Activated CD8-positive, alpha-beta memory T cell treated with anti-CD3 and anti-CD28 coated beads, Interleukin-2, amount 50 U/mL, for 1 hour (primary cell): ENCODE data around the gene CAMK2D.
"Not testable (repeated sequence)": the region's sequence is repeated elsewhere in the genome, so short reads cannot be mapped to it uniquely, and the experiment has no call there.

ENCODE experiments used
- DNase-seq: peaks from one replicate; pipeline ENCODE4 v3.0.0-alpha.2; 2020; ENCODE audit errors: extremely low read depth

Gene CAMK2D

GRCh38 chr4:113730467-113731216, 30.9 kb downstream of the CAMK2D start:
- DNase-seq: no peak

DNA sequence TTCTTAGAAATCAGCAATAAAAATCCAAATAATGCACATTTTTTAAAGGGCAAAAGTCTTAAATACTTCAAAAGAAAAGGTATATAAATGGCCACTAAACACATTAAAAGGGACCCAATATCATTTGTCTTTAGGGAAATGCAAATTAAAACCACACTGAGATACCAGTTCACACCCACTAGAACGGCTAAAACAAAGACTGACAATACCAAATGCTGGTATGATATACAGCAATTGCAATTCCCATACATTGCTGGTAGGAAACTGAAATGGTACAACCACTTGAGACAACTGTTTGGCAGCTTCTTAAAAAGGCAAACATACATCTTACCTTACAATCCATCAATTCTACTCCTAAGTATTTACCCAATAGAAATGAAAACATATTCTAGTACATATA, 33.7 kb downstream of the CAMK2D start:
- no peak for DNase-seq

- DNase-seq: no peak
Measured at GRCh38 chr4:113725963-113726362, 35.6 kb downstream of the CAMK2D start.

GRCh38 chr4:113718252-113718651, 43.3 kb downstream of the CAMK2D start:
- DNase-seq: no peak

DNA sequence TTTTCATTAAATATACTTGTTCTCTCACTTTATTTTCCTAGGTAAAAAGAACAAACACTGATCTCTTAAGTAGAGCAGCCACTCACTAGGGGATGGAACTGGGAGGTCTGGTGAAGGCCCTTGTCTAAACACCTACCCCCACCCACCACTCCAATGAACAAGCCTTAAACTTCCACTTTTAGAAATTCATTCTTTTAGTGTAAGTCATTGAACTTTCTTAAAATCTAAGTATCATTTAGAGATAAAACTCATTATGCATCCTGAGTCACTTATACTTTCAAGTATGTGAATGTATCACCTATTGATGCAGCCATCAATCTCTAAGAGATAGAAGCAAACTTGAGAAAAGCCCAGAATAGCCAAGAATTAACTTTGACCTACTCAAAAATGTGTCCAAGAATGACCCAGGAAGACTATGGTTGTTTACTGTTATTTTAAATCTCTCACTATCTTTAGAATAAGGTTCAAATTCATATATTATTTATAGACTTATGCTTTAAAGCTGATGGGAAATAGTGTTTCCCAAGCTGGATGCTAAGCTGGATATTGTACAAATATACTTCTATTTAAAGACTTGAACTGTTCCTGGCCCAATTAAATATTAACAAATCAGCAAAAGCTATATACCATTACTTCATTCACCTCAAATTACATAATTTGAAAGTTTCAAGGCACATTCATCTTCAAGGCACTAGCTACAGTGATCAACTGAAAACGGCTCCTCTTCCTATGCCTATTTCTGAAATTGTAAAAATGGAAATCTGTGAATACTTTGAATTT, 49.5 kb downstream of the CAMK2D start:
- DNase-seq: no peak

GRCh38 chr4:113708250-113708649, 53.3 kb downstream of the CAMK2D start:
- DNase-seq: no peak

- DNase-seq: no peak
Measured at GRCh38 chr4:113707048-113707447, 54.5 kb downstream of the CAMK2D start.

GRCh38 chr4:113705097-113705496, 56.4 kb downstream of the CAMK2D start:
- not testable (repeated sequence) for DNase-seq

DNA sequence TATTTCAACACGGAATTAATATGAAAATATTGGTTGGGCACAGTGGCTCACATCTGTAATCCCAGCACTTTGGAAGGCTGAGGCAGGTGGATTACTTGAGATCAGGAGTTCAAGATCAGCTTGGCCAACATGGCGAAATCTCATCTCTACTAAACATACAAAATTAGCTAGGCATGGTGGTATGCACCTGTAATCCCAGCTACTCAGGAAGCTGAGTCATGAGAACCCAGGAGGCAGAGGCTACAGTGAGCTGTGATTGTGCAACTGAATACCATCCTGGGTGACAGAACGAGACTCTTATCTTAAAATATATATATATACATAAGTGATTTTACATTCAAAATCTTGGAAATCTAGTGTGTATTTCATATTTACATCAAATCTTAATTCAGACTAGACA, 58.9 kb downstream of the CAMK2D start:
- not testable (repeated sequence) for DNase-seq

DNA sequence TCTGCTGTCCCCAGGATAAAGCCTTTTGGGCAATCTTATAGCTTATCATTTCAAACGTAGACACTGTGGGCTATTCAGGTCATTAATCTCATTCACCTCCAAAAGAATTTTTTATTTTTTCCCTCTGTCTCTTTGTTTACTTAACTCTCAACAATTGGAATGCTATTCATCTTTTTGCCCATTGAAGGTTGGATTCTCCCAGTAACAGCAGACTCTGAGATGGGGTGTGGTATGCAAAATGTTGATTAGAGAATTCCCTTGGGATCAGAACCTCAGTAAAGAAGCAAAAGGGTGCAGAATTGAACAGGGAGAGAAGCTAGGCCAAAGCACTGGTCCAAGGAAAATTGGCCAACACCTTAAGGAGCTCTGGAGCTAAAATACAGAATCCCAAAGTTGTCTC, 60.4 kb downstream of the CAMK2D start:
- DNase-seq: no peak

DNA sequence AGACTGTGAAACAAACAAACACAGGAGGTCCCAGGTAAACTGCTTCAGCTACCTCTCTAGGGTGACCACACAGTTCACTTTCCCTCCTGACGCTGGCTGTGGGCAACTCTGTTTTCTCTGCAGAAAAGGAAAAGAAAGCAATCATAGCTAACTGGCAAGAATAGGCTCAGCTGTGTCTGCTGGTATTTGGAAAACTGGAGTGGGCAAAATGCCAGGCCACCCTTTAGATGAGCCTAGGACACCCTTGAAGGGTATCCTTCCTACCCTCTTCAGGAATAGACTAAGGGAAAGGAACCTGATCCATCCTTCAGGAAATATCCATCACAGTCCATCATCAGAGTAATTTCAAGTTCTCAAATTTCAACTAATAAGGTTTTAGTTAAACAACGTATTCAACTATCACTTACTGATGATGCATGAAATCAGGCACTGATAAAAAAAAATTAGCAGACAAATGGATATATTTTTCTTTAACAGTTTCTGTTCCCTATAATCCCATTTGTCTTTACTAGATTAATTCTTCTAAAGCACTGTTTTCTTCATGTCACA, 60.9 kb downstream of the CAMK2D start:
- no peak for DNase-seq

GRCh38 chr4:113699772-113700171, 61.8 kb downstream of the CAMK2D start:
- no peak for DNase-seq

GRCh38 chr4:113697429-113697828, 64.1 kb downstream of the CAMK2D start:
- DNase-seq: no peak

GRCh38 chr4:113695328-113696169, 66.0 kb downstream of the CAMK2D start:
- DNase-seq: no peak

DNA sequence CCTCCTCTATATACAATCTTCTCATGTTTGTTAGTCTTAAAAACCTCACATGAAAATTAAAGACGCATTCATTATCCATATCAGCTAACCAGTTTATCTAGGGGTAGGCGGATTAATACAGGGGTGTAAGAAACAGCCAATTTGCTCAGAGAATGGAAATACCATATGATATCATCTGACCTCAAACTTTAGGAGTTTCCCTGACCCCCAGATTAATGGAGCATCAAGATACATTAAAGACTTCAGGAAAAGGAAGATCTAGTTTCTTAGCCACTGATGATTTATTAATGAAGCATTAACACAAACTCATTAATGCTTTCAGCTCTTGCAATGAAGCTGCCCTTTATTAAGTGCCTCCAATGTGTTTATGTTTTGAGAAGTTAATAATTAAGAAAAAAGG, 67.5 kb downstream of the CAMK2D start:
- no peak for DNase-seq

GRCh38 chr4:113692809-113693411, 68.6 kb downstream of the CAMK2D start:
- DNase-seq: no peak

- DNase-seq: no peak
Measured at GRCh38 chr4:113691676-113692075, 69.9 kb downstream of the CAMK2D start.

- DNase-seq: no peak
Measured at GRCh38 chr4:113689394-113689793, 72.1 kb downstream of the CAMK2D start.

GRCh38 chr4:113687067-113687718, 74.3 kb downstream of the CAMK2D start:
- DNase-seq: no peak

DNA sequence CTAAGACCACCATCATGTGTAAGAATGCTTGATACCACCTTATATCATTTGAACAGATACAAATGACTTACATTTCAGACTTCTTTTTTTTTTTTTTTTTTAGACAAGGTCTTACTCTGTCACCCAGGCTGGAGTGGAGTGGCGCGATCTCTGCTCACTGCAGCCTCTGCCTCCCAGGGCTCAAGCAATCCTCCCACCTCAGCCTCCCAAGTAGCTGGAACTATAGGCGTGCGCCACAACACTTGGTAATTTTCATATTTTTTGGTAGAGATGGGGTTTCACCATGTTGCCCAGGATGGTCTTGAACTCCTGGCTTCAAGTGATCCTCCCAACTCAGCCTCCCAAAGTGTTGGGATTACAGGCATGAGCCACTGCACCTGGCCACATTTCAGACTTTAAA, 76.4 kb downstream of the CAMK2D start:
- DNase-seq: not testable (repeated sequence)

GRCh38 chr4:113684534-113685091, 76.9 kb downstream of the CAMK2D start:
- no peak for DNase-seq
